Measurements from ENCODE around the gene TNFAIP2. TPM values are rescaled to one million over a fixed set of nuclear protein-coding genes. Genes with fewer than 3 reads are reported as not detected.
"Not testable (repeated sequence)": the region's sequence is repeated elsewhere in the genome, so short reads cannot be mapped to it uniquely, and the experiment has no call there.

TNFAIP2 gene
- total RNA-seq, 1 donor from 2014 or later = 108 TPM

GRCh38 chr14:103172921-103173320 is 49.7 kb downstream of the TNFAIP2 start:
- Mint-ChIP-seq H3K4me1 (no peaks in the 10 kb centered on the region), H3K27me3 (ENCODE audit: low read depth) (no peaks in the 10 kb centered on the region), H3K36me3 (peaks cover 10% of the 10 kb centered on the region), H3K4me3 (no peak overlapping the region), H3K9me3 (peaks cover 53% of the 10 kb centered on the region), H3K27ac (no peak overlapping the region)
- TF ChIP-seq CTCF (IDR thresholded peaks at IDR 0.05; ENCODE audit: unreplicated experiment) = no peak
- DNase-seq (ENCODE audit: low spot score in 2 of 2, unreplicated experiment in 2 of 2) = no peak

GRCh38 chr14:103173887-103174286 is 50.6 kb downstream of the TNFAIP2 start:
- H3K9me3 Mint-ChIP-seq = peaks cover 53% of the 10 kb centered on the region

GRCh38 chr14:103176176-103176575 is 52.9 kb downstream of the TNFAIP2 start:
- H3K36me3 Mint-ChIP-seq; H3K4me3 Mint-ChIP-seq; H3K27me3 Mint-ChIP-seq (ENCODE audit: low read depth); H3K27ac Mint-ChIP-seq; H3K4me1 Mint-ChIP-seq; DNase-seq (ENCODE audit: low spot score in 2 of 2, unreplicated experiment in 2 of 2): not testable (repeated sequence)
- H3K9me3 Mint-ChIP-seq = peaks cover 40% of the 10 kb centered on the region

More at GRCh38 chr14:103173887-103174286, 50.6 kb downstream of the TNFAIP2 start:
- H3K4me3 Mint-ChIP-seq; H3K27me3 Mint-ChIP-seq (ENCODE audit: low read depth); H3K36me3 Mint-ChIP-seq; H3K4me1 Mint-ChIP-seq; DNase-seq (ENCODE audit: low spot score in 2 of 2, unreplicated experiment in 2 of 2); H3K27ac Mint-ChIP-seq: not testable (repeated sequence)

GRCh38 chr14:103177376-103177775 is 54.1 kb downstream of the TNFAIP2 start:
- Mint-ChIP-seq H3K36me3 (peaks cover 1% of the 10 kb centered on the region), H3K4me1 (peaks cover 9% of the 10 kb centered on the region), H3K9me3 (peaks cover 29% of the 10 kb centered on the region), H3K27ac (no peak overlapping the region), H3K4me3 (no peak overlapping the region), H3K27me3 (ENCODE audit: low read depth) (no peaks in the 10 kb centered on the region)
- no peak for DNase-seq (ENCODE audit: low spot score in 2 of 2, unreplicated experiment in 2 of 2)
- TF ChIP-seq CTCF (IDR thresholded peaks at IDR 0.05; ENCODE audit: unreplicated experiment) = no peak

GRCh38 chr14:103178521-103178920 is 55.3 kb downstream of the TNFAIP2 start:
- Mint-ChIP-seq H3K27ac (no peak overlapping the region), H3K36me3 (no peaks in the 10 kb centered on the region), H3K4me3 (no peak overlapping the region), H3K27me3 (ENCODE audit: low read depth) (no peaks in the 10 kb centered on the region), H3K9me3 (peaks cover 17% of the 10 kb centered on the region), H3K4me1 (peaks cover 11% of the 10 kb centered on the region)
- DNase-seq (ENCODE audit: low spot score in 2 of 2, unreplicated experiment in 2 of 2) = no peak
- no peak for TF ChIP-seq CTCF (IDR thresholded peaks at IDR 0.05; ENCODE audit: unreplicated experiment)

GRCh38 chr14:103179094-103179493 is 55.8 kb downstream of the TNFAIP2 start:
- H3K27ac Mint-ChIP-seq = no peak overlapping the region
- H3K36me3 Mint-ChIP-seq = no peaks in the 10 kb centered on the region
- no peak for DNase-seq (ENCODE audit: low spot score in 2 of 2, unreplicated experiment in 2 of 2)
- no peak for TF ChIP-seq CTCF (IDR thresholded peaks at IDR 0.05; ENCODE audit: unreplicated experiment)
- peaks cover 12% of the 10 kb centered on the region for H3K9me3 Mint-ChIP-seq
- H3K4me3 Mint-ChIP-seq = no peak overlapping the region
- H3K27me3 Mint-ChIP-seq (ENCODE audit: low read depth) = no peaks in the 10 kb centered on the region
- peaks cover 11% of the 10 kb centered on the region for H3K4me1 Mint-ChIP-seq

GRCh38 chr14:103180331-103180730 is 57.1 kb downstream of the TNFAIP2 start:
- peaks cover 11% of the 10 kb centered on the region for H3K4me1 Mint-ChIP-seq
- H3K4me3 Mint-ChIP-seq = no peak overlapping the region
- H3K27me3 Mint-ChIP-seq (ENCODE audit: low read depth) = no peaks in the 10 kb centered on the region
- no peak overlapping the region for H3K27ac Mint-ChIP-seq
- DNase-seq (ENCODE audit: low spot score in 2 of 2, unreplicated experiment in 2 of 2) = no peak
- H3K36me3 Mint-ChIP-seq = no peaks in the 10 kb centered on the region
- TF ChIP-seq CTCF (IDR thresholded peaks at IDR 0.05; ENCODE audit: unreplicated experiment) = no peak
- peaks cover under 1% of the 10 kb centered on the region for H3K9me3 Mint-ChIP-seq
